A673 (cell line): ENCODE results near the gene UAP1L1. TPM values are rescaled to one million over a fixed set of nuclear protein-coding genes. Genes with fewer than 3 reads are reported as not detected.

Experiments used
- BruUV-seq: library from RNA; stranded (reverse); fragments of 400-500 nt; replicated peaks from 2 replicates; lab custom pipeline; 2021; lab: Mats Ljungman, UMichigan
- CTCF ChIA-PET: fragments of 300-600 bp; sonication (Branson Sonifier 250); formaldehyde crosslinking; loops from one replicate; lab custom pipeline; 2022; ENCODE audit warnings: antibody characterized with exemption; lab: Charles Lee
- POLR2A ChIA-PET: fragments of 300-600 bp; sonication (Branson Sonifier 250); formaldehyde crosslinking; loops from one replicate; lab custom pipeline; 2022; ENCODE audit warnings: antibody characterized with exemption; ENCODE audit not compliant: low non-redundant PET; lab: Charles Lee
- DNase-seq: peaks from one replicate; pipeline ENCODE4 v3.0.0-alpha.2; 2015; ENCODE audit warnings: low spot score
- H3K27ac ChIP-seq: fragments of 200-600 bp; sonication (generic); 2 replicates; pipeline ENCODE4 v1.5.1; 2016; ENCODE audit warnings: mixed run types, low read depth, mild to moderate bottlenecking, mixed read lengths, antibody characterized with exemption, low read length; ENCODE audit not compliant: poor library complexity, severe bottlenecking
- H3K27me3 ChIP-seq: fragments of 200-600 bp; sonication (generic); replicated peaks from 2 replicates; pipeline ENCODE4 v1.6.1; 2017; ENCODE audit warnings: mixed run types, low read depth, mild to moderate bottlenecking, mixed read lengths, antibody characterized with exemption, low read length; ENCODE audit not compliant: insufficient read depth, poor library complexity
- H3K36me3 ChIP-seq: fragments of 200-600 bp; sonication (generic); 2 replicates; pipeline ENCODE4 v1.6.1; 2016; ENCODE audit warnings: mixed run types, mild to moderate bottlenecking, mixed read lengths, antibody characterized with exemption, low read length; ENCODE audit not compliant: insufficient read depth, poor library complexity, severe bottlenecking
- H3K4me1 ChIP-seq: fragments of 200-600 bp; sonication (generic); 2 replicates; pipeline ENCODE4 v1.6.1; 2017; ENCODE audit warnings: mixed run types, mild to moderate bottlenecking, mixed read lengths, antibody characterized with exemption, low read length; ENCODE audit not compliant: insufficient read depth, poor library complexity, severe bottlenecking
- H3K4me3 ChIP-seq: fragments of 200-600 bp; sonication (generic); 2 replicates; pipeline ENCODE4 v1.5.1; 2016; ENCODE audit warnings: low read depth, mixed run types, mild to moderate bottlenecking, mixed read lengths, low read length; ENCODE audit not compliant: poor library complexity, severe bottlenecking
- H3K9me3 ChIP-seq: fragments of 200-600 bp; sonication (generic); 2 replicates; pipeline ENCODE4 v1.6.1; 2016; ENCODE audit warnings: mixed run types, low read depth, mild to moderate bottlenecking, mixed read lengths, antibody characterized with exemption, low read length; ENCODE audit not compliant: poor library complexity, severe bottlenecking
- EZH2 ChIP-seq: fragments of 200-600 bp; sonication (generic); IDR thresholded peaks from 2 replicates; pipeline ENCODE4 v1.6.1; 2017; ENCODE audit warnings: borderline replicate concordance, low read depth, mild to moderate bottlenecking, mixed read lengths, antibody characterized with exemption, low read length; ENCODE audit not compliant: poor library complexity, severe bottlenecking
- intact Hi-C: fragments of 100-400 bp; cut with micrococcal nuclease; formaldehyde crosslinking; loops from one replicate; pipeline ENCODE4 v1.10.0; 2022; ENCODE audit not compliant: unreplicated experiment
- total RNA-seq: library from RNA; stranded (reverse); gene quantifications from 2 replicates; pipeline ENCODE4 v1.2.3, GENCODE V29; 2021
- TF ChIP-seq, protein P1 (sequence below): fragments of 300-800, 200-600 bp; sonication (generic); conservative IDR thresholded peaks from 2 replicates; pipeline ENCODE4 v1.5.1; 2017; ENCODE audit warnings: low read depth, mild to moderate bottlenecking, antibody characterized with exemption, low read length, moderate library complexity, mixed read lengths

UAP1L1 gene
- total RNA-seq, 1 experiment from 2014 or later, result 11.2 TPM

DNA sequence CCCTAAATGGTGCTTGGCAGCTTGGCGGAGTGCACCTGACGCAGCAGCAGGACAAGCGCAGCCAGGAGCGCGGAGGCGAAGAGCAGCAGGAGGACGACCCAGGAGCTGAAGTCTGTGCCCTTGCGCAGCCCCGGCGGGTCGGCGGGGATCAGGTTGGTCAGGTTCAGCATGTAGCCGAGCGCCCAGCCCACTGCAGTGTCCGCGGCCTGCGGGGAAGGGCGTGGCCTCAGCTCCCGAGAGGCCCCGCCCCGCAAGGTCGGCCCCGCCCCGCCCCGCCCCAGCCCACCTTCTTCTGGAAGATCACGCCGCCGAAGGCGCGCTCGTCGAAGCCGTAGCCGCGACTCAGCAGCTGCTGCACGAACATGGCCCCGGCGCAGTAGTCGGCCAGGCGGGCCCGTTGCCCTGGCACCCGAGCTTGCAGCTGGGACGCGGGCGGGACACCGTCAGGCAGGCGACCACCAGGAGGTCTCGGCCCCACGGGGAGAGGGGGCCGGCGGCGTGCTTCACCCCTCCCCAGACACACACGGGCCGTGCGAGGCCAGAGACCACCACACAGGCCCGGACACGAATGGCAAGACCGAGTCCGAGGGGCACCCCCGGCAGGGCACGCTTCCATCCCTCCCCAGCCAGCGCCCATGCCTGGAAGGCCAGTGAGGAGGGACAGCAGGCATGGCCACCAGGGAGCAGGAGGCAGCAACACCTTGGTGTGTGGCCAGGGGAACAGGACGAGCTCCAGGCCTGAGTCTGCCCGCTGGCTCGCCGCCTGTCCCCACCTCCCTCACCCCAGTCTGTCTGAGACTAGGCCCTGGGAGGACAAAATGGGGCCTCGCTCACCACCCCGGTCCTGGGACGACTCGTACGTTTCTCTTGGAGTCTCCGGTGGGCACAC, 28.4 kb upstream of the UAP1L1 start:
- CTCF ChIA-PET, result interaction anchor here (0.5 to 2.2 kb wide), 9 partner anchors 13 to 283 kb away, joined by 3 to 11 read pairs (median 3); no protein-coding TSS in a partner anchor
- POLR2A ChIA-PET, result no interaction called here
- intact Hi-C loops, result loop anchor here (5.0 kb wide), 2 partner anchors 68 to 188 kb away; no protein-coding TSS in a partner anchor
- Histone ChIP-seq H3K27ac (no peak overlapping the region), H3K4me1 (peaks cover 14% of the 10 kb centered on the region), H3K4me3 (no peak overlapping the region), H3K36me3 (no peaks in the 10 kb centered on the region), H3K9me3 (no peaks in the 10 kb centered on the region), H3K27me3 (peaks cover 11% of the 10 kb centered on the region)
- BruUV-seq, result no TSS peak
- peak; percentile 49 for DNase-seq
- no peak for TF ChIP-seq EZH2
- TF ChIP-seq, protein P1, sequence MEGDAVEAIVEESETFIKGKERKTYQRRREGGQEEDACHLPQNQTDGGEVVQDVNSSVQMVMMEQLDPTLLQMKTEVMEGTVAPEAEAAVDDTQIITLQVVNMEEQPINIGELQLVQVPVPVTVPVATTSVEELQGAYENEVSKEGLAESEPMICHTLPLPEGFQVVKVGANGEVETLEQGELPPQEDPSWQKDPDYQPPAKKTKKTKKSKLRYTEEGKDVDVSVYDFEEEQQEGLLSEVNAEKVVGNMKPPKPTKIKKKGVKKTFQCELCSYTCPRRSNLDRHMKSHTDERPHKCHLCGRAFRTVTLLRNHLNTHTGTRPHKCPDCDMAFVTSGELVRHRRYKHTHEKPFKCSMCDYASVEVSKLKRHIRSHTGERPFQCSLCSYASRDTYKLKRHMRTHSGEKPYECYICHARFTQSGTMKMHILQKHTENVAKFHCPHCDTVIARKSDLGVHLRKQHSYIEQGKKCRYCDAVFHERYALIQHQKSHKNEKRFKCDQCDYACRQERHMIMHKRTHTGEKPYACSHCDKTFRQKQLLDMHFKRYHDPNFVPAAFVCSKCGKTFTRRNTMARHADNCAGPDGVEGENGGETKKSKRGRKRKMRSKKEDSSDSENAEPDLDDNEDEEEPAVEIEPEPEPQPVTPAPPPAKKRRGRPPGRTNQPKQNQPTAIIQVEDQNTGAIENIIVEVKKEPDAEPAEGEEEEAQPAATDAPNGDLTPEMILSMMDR, result no peak

DNA sequence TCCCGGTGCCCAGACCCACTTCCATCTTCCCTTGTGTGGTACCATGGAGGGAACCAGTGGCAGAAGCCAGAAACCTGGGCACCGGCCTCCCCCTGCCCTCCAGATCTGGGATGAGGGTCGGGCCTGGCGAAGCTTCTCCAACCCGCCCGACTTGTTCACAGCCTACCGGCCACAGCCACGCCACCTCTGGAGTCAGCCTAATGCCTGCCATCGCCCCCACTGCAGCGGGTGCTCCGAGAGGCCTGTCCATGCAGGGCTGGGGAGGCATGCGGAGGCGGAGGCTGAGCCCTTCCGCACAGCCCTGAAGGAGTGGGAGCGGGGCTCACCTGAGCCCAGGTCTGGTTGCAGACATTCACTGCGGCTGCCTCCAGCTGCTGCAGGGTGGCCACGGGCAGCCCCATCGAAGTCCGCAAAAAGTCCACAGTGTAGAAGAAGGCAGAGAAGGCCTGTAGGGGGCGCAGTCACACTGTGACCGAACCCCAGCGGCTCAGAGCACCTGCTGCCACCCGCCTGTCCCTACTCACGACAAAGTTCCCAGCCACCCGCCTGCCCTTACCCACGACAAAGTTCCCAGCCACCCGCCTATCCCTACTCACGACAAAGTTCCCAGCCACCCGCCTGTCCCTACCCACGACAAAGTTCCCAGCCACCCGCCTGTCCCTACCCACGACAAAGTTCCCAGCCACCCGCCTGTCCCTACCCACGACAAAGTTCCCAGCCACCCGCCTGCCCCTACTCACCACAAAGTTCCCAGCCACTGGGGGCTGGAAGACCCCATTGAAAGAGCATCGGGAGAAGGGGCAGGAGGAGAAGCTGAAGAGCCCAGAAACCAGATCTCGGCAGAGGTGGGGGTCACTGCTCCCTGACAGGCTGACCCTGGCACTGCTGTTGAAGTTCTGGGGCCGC, 27.5 kb upstream of the UAP1L1 start:
- ChIA-PET POLR2A (no interaction called here), CTCF (interaction anchor here (0.5 to 2.2 kb wide), 7 partner anchors 14 to 356 kb away, joined by 3 to 11 read pairs (median 3); no protein-coding TSS in a partner anchor)
- no TSS peak for BruUV-seq
- DNase-seq, result peak; percentile 78
- Histone ChIP-seq H3K27me3 (peaks cover 11% of the 10 kb centered on the region), H3K9me3 (no peaks in the 10 kb centered on the region), H3K4me1 (peaks cover 6% of the 10 kb centered on the region), H3K36me3 (no peaks in the 10 kb centered on the region), H3K27ac (no peak overlapping the region), H3K4me3 (no peak overlapping the region)
- TF ChIP-seq EZH2, result no peak
- TF ChIP-seq, protein P1, result peak; percentile 76
- intact Hi-C loops, result loop anchor here (5.0 kb wide), 2 partner anchors 68 to 188 kb away; no protein-coding TSS in a partner anchor

DNA sequence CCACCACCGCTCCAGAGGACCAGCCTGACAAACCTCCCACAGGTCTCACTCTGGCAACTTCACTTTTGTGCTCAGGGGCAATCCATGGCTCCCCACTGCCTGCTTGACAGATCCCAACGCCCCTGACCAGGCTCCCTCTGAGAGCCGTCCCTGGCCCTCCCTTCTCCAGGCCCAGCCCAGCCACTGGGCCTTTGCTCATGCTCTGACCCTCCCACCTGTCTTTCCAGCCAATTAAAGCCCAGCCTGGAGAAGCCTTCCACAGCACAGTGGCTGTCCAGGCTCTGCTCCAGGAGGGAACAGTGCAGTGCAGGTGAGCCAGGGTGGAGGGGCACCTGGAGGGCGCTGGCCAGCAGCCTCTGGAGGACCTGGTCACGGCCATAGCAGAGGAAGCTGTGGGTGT, 26.7 kb upstream of the UAP1L1 start:
- Histone ChIP-seq H3K9me3 (no peaks in the 10 kb centered on the region), H3K4me3 (no peak overlapping the region), H3K27ac (no peak overlapping the region), H3K36me3 (no peaks in the 10 kb centered on the region), H3K27me3 (peaks cover 11% of the 10 kb centered on the region), H3K4me1 (peaks cover 4% of the 10 kb centered on the region)
- DNase-seq, result no peak
- POLR2A ChIA-PET, result no interaction called here
- no TSS peak for BruUV-seq
- CTCF ChIA-PET, result interaction anchor here (0.7 kb wide), 1 partner anchor 26 kb away, joined by 3 read pairs; no protein-coding TSS in a partner anchor
- TF ChIP-seq, protein P1, result no peak
- no peak for TF ChIP-seq EZH2
- intact Hi-C loops, result no loop called here
